Fibroblast of mammary gland (primary cell): ENCODE data around the gene OXT.
A peak's percentile ranks its signal among the peaks of the same experiment; 100 is the strongest.
"Not testable (repeated sequence)": the region's sequence is repeated elsewhere in the genome, so short reads cannot be mapped to it uniquely, and the experiment has no call there.

ENCODE experiments used
- DNase-seq: peaks from one replicate; pipeline ENCODE4 v3.0.0-alpha.2; 2010; ENCODE audit warnings: low read depth
- H3K4me3 ChIP-seq: 2 replicates; pipeline ENCODE4 v1.5.1; 2011; ENCODE audit warnings: low read depth, mild to moderate bottlenecking, low read length, moderate library complexity; ENCODE audit not compliant: control insufficient read depth
- TF ChIP-seq, protein P1 (sequence below): conservative IDR thresholded peaks from 2 replicates; pipeline ENCODE4 v1.5.1; 2011; ENCODE audit warnings: low read depth, low read length, inconsistent platforms; ENCODE audit not compliant: control insufficient read depth, insufficient read depth

The OXT gene

DNA sequence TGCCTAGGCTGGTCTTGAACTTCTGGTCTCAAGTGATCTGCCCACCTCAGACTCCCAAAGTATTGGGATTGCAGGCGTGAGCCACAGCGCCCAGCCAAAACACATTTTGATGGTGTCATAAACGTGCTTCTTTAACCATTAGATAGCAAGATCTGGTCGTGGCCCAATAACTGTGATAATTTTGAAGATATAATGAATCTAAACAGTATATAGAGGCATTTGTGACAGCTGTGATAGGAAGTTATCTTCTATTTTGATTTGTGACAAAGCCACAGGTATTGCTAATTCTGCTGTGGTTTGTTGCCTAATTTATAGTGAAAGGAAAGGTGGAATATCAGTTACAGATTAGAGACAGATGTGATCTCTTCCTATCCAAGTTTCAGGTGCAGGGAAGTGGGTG, 695 bp upstream of the OXT start:
- DNase-seq, result no peak
- TF ChIP-seq, protein P1, sequence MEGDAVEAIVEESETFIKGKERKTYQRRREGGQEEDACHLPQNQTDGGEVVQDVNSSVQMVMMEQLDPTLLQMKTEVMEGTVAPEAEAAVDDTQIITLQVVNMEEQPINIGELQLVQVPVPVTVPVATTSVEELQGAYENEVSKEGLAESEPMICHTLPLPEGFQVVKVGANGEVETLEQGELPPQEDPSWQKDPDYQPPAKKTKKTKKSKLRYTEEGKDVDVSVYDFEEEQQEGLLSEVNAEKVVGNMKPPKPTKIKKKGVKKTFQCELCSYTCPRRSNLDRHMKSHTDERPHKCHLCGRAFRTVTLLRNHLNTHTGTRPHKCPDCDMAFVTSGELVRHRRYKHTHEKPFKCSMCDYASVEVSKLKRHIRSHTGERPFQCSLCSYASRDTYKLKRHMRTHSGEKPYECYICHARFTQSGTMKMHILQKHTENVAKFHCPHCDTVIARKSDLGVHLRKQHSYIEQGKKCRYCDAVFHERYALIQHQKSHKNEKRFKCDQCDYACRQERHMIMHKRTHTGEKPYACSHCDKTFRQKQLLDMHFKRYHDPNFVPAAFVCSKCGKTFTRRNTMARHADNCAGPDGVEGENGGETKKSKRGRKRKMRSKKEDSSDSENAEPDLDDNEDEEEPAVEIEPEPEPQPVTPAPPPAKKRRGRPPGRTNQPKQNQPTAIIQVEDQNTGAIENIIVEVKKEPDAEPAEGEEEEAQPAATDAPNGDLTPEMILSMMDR, result no peak
- no peak overlapping the region for H3K4me3 ChIP-seq

DNA sequence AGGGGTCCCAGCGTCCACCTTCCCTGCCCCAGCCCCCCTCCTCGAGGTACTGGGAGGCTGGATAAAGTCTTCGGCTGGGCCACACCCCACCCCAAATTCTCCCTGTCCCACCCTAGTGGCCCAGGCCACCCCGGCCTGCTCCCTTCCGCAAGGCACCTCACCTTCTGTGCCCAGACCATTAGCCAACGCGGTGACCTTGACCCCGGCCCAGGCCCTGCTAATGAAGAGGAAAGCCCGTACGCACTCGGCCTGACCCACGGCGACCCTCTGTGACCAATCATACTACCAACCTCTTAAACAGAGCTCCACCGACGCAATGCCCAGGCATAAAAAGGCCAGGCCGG, 182 bp upstream of the OXT start:
- H3K4me3 ChIP-seq, result no peak overlapping the region
- no peak for DNase-seq
- TF ChIP-seq, protein P1, result no peak

DNA sequence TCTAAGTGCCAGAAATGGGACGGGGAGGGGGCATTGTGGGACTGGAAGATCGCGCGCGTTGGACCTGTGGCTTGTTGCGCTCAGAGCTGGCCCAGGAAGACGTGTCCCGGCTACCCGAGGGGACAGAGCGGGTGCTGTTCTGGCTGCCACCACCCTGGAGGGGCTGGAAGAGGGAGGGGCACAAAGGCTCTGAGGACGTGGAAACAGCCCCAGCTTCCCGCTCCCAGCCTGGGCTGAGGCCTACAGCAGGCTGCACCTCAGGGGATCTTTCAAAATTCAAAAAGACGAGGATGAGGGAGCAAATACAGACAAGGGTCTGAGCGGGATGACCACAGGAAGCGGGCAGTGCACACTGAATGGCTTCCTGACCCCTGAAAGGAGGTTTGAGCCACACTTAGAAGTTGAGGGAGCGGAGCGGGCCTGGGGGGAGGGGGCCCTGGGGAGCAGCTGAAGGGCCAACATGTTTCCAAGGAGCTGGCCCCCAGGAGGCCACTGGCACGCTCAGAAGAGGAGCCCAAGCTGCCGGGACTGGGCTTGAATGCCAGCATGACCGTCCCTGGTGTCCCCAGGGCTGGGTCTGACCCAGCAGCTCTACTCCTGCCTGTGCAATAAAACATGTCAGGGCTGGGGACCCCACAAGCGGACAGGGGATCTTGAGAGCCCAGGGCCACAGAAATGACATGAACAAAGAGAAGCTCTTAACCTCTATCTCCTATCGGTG, 1.3 kb downstream of the OXT start:
- TF ChIP-seq, protein P1, result no peak

DNA sequence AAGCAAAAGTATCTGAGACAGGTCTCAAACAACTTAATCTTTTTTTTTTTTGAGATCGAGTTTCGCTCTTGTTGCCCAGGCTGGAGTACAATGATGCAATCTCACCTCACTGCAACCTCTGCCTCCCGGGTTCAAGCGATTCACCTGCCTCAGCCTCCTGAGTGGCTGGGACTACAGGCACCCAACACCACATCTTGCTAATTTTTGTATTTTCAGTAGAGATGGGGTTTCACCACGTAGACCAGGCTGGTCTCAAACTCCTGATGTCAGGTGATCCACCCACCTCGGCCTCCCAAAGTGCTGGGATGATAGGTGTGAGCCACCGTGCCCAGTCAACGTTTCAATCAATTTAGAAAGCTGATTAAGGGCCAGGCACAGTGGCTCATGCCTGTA, 1.8 kb downstream of the OXT start:
- not testable (repeated sequence) for DNase-seq, H3K4me3 ChIP-seq

More for the DNA sequence above, 1.3 kb downstream of the OXT start:
- no peak for DNase-seq
- no peak overlapping the region for H3K4me3 ChIP-seq

DNA sequence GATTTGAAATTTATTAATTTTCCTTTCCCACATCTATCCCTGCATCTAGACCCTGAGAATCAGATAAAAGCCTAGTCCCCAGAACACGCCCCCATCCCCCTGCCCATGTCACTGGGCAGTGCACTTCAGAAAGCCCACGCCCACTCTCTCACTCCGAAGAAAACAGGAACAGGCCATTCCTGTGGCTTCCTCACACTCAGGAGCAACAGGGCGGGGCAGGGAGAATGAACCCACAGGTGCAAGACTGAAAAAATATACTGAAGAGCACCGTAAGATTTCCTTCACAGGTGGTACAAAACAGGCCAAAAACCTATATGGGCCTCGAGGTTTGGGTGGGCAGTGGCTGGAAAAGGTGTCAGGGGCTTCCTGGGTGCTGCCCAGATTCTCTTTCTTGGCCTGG, 3.4 kb downstream of the OXT start:
- no peak overlapping the region for H3K4me3 ChIP-seq
- TF ChIP-seq, protein P1, result no peak
- no peak for DNase-seq

DNA sequence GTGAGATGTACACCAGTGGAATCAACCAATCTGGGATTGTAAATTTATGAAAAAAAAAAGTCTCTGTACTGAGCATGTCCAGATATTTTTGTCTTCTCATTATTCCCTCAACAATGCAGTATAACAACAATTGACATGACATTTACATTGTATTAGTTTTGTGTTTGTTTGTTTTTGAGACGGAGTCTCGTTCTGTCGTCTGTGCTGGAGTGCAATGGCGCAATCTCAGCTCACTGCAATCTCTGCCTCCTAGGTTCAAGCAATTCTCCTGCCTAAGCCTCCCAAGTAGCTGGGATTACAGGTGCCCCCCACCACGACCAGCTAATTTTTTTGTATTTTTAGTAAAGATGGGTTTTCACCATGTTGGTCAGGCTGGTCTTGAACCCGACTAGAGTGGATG, 3.9 kb downstream of the OXT start:
- H3K4me3 ChIP-seq, DNase-seq: not testable (repeated sequence)

DNA sequence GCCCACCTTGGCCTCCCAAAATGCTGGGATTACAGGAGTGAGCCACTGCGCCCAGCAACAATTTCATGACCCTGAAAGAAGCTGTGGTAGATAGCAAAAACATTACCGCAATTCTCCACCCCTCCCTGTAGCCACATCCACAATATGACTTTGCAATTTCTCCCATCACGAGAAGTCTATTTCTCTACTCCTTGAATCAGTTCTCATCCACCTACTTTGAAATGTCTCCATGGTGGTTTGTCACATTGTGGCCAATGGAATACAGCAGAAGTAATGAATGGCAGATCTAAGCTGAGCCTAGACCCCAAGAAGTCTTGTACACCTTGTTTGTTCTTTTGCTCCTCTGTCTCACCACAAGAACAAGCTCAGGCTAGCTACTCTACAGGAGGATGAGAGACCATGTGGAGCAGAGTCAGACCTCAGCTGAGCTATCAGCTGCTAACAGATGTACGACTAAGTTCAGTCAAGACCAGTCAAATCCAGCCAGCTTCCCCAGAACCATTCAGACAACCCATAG, 6.3 kb downstream of the OXT start:
- H3K4me3 ChIP-seq, result no peak overlapping the region
- TF ChIP-seq, protein P1, result no peak
- no peak for DNase-seq

DNA sequence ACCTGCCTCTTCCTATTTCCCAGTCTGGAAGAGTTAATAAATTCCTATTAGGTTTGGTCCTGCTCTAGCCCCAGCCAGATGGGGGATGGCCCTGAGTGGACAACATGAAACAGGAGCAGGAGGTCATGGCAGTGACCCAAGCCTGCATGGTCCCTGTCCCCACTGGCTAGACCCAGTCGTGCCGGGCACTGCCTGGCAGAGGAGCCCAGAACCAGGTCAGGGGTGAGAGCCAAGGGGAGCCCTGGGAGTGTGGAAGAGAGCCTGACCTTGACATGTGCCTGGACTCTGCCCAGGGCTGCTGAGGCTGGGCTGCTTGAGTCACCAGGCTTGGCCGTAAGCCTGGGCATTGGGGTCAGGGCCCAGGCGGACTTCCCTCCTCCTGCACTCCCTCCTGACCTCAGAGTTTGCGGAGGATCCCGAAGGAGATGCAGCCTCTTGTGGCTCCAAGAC, 9.5 kb downstream of the OXT start:
- TF ChIP-seq, protein P1, result no peak
- peak; percentile 88 for DNase-seq
- H3K4me3 ChIP-seq, result no peak overlapping the region
